Measurements from ENCODE around the gene PNPLA2.

Gene PNPLA2

GRCh38 chr11:832529-833113 is 13.9 kb downstream of the PNPLA2 start, which contains the start of gene CD151:
Gene CD151, plus strand, starts transcription at chr11:832952. Its CDS starts 3,118 bp downstream, at chr11:836070.
- peak; percentile 43 for DNase-seq

GRCh38 chr11:833114-833791 is 14.5 kb downstream of the PNPLA2 start:
- DNase-seq, result no peak

GRCh38 chr11:833849-834311 is 15.2 kb downstream of the PNPLA2 start:
- no peak for DNase-seq

GRCh38 chr11:834371-835316 is 15.9 kb downstream of the PNPLA2 start:
- DNase-seq, result no peak

GRCh38 chr11:836274-836673 is 17.6 kb downstream of the PNPLA2 start:
- no peak for DNase-seq

- no peak for DNase-seq
Observed at GRCh38 chr11:836700-837099, 18.0 kb downstream of the PNPLA2 start.

- DNase-seq, result no peak
Observed at GRCh38 chr11:837189-837989, 18.7 kb downstream of the PNPLA2 start.

GRCh38 chr11:837990-838307 is 19.2 kb downstream of the PNPLA2 start:
- no peak for DNase-seq

GRCh38 chr11:838441-839279 is 19.9 kb downstream of the PNPLA2 start:
- no peak for DNase-seq

- no peak for DNase-seq
Observed at GRCh38 chr11:839280-839623, 20.5 kb downstream of the PNPLA2 start.

- no peak for DNase-seq
Observed at GRCh38 chr11:839875-840617, 21.3 kb downstream of the PNPLA2 start.

- DNase-seq, result no peak
Observed at GRCh38 chr11:841981-842369, 23.3 kb downstream of the PNPLA2 start.

- peak; percentile 88 for DNase-seq
Observed at GRCh38 chr11:842370-843002, 23.8 kb downstream of the PNPLA2 start, which contains the start of the genes POLR2L and TSPAN4. Gene POLR2L, minus strand, starts transcription at chr11:842529. Its CDS starts 21 bp downstream, at chr11:842508. Gene TSPAN4, plus strand, starts transcription at chr11:842852. Its CDS starts 7,453 bp downstream, at chr11:850305.

GRCh38 chr11:843086-843734 is 24.5 kb downstream of the PNPLA2 start:
- DNase-seq, result no peak

- DNase-seq, result no peak
Observed at GRCh38 chr11:843818-844692, 25.3 kb downstream of the PNPLA2 start.

GRCh38 chr11:844693-845644 is 26.3 kb downstream of the PNPLA2 start:
- no peak for DNase-seq

GRCh38 chr11:845872-846495 is 27.3 kb downstream of the PNPLA2 start:
- no peak for DNase-seq
